CD8-positive, alpha-beta memory T cell (primary cell): ENCODE measurements around the gene SORCS3. TPM values are rescaled to one million over a fixed set of nuclear protein-coding genes. Genes with fewer than 3 reads are reported as not detected.

Experiments
- CTCF ChIA-PET: fragments of 350-600 bp; sonication (Branson Sonifier 250); formaldehyde crosslinking; loops from one replicate; lab custom pipeline; 2021; ENCODE audit warnings: antibody characterized with exemption; lab: Charles Lee
- POLR2A ChIA-PET: fragments of 350-600 bp; sonication (Branson Sonifier 250); formaldehyde crosslinking; loops from one replicate; lab custom pipeline; 2021; ENCODE audit warnings: antibody characterized with exemption; lab: Charles Lee
- DNase-seq, 5 donors: peaks; one replicate each; pipeline versions ENCODE4 v3.0.0 to v3.0.0-alpha.2; 2020 to 2022; ENCODE audit warnings: mixed read lengths in 1 of 5
- H3K27ac ChIP-seq: one replicate; pipeline ENCODE4 v1.7.0; 2013; ENCODE audit warnings: low read depth, mild to moderate bottlenecking, low read length, moderate library complexity
- H3K27me3 ChIP-seq: 2 replicates; pipeline ENCODE4 v1.7.0; 2013; ENCODE audit warnings: low read length, mild to moderate bottlenecking; ENCODE audit not compliant: insufficient read depth, poor library complexity, severe bottlenecking
- H3K36me3 ChIP-seq: 2 replicates; pipeline ENCODE4 v1.7.0; 2013; ENCODE audit warnings: mild to moderate bottlenecking, low read length, moderate library complexity; ENCODE audit not compliant: insufficient read depth
- H3K4me1 ChIP-seq: 2 replicates; pipeline ENCODE4 v1.7.0; 2013; ENCODE audit warnings: mild to moderate bottlenecking, low read length, moderate library complexity; ENCODE audit not compliant: insufficient read depth
- H3K4me3 ChIP-seq: 2 replicates; pipeline ENCODE4 v1.7.0; 2013; ENCODE audit warnings: mild to moderate bottlenecking, low read length
- H3K9me3 ChIP-seq: 2 replicates; pipeline ENCODE4 v1.7.0; 2013; ENCODE audit warnings: mild to moderate bottlenecking, low read length
- H3K27ac Mint-ChIP-seq, 8 donors: one replicate each; pipeline ENCODE4 v1.8.0; 2020 to 2021; ENCODE audit warnings: mixed read lengths in 8 of 8, mild to moderate bottlenecking in 6 of 8, inconsistent platforms in 3 of 8, moderate library complexity in 3 of 8
- H3K27me3 Mint-ChIP-seq, 2 donors: one replicate each; pipeline ENCODE4 v1.8.0; 2020 to 2021; ENCODE audit warnings: mixed read lengths in 2 of 2, mild to moderate bottlenecking in 1 of 2, moderate library complexity in 1 of 2
- H3K36me3 Mint-ChIP-seq, 3 donors: one replicate each; pipeline ENCODE4 v1.8.0; 2020 to 2021; ENCODE audit warnings: mixed read lengths in 3 of 3, inconsistent platforms in 1 of 3, mild to moderate bottlenecking in 1 of 3
- H3K4me1 Mint-ChIP-seq, 3 donors: one replicate each; pipeline ENCODE4 v1.8.0; 2020 to 2021; ENCODE audit warnings: mixed read lengths in 3 of 3, inconsistent platforms in 1 of 3, mild to moderate bottlenecking in 1 of 3
- H3K4me3 Mint-ChIP-seq, 7 donors: one replicate each; pipeline ENCODE4 v1.8.0; 2020 to 2021; ENCODE audit warnings: mixed read lengths in 7 of 7, mild to moderate bottlenecking in 6 of 7, moderate library complexity in 4 of 7, inconsistent platforms in 2 of 7
- H3K9me3 Mint-ChIP-seq, 5 donors: one replicate each; pipeline ENCODE4 v1.8.0; 2020 to 2022; ENCODE audit warnings: mixed read lengths in 5 of 5, mild to moderate bottlenecking in 3 of 5, moderate library complexity in 2 of 5, inconsistent platforms in 1 of 5
- polyA plus RNA-seq: library from polyadenylated mRNA; unstranded; fragments of 300-500 nt; fragmentation: Illumina TruSeq; gene quantifications from one replicate; pipeline ENCODE4 v1.2.3, GENCODE V29; 2021
- total RNA-seq, 2 experiments: library from RNA; stranded (reverse); gene quantifications; one replicate each; pipeline ENCODE4 v1.2.3, GENCODE V29; 2021

Gene SORCS3
- total and polyA plus RNA-seq, 3 experiments from 2014 or later: not detected

GRCh38 chr10:105288613-105289012 is 647.5 kb downstream of the SORCS3 start:
- H3K9me3 Mint-ChIP-seq: peaks cover 0 to 11% (median 2%) of the 10 kb centered on the region in 5 donors
- H3K4me3 Mint-ChIP-seq: no peak overlapping the region
- Histone ChIP-seq H3K9me3 (no peaks in the 10 kb centered on the region), H3K27me3 (no peaks in the 10 kb centered on the region), H3K36me3 (no peaks in the 10 kb centered on the region), H3K27ac (no peak overlapping the region), H3K4me3 (no peak overlapping the region), H3K4me1 (no peaks in the 10 kb centered on the region)
- no peak for DNase-seq
- ChIA-PET POLR2A (no interaction called here), CTCF (no interaction called here)
- H3K27me3 Mint-ChIP-seq: peaks cover 0 to 4% of the 10 kb centered on the region in 2 donors
- no peak overlapping the region for H3K27ac Mint-ChIP-seq
- H3K4me1 Mint-ChIP-seq: no peaks in the 10 kb centered on the region
- no peaks in the 10 kb centered on the region for H3K36me3 Mint-ChIP-seq

DNA sequence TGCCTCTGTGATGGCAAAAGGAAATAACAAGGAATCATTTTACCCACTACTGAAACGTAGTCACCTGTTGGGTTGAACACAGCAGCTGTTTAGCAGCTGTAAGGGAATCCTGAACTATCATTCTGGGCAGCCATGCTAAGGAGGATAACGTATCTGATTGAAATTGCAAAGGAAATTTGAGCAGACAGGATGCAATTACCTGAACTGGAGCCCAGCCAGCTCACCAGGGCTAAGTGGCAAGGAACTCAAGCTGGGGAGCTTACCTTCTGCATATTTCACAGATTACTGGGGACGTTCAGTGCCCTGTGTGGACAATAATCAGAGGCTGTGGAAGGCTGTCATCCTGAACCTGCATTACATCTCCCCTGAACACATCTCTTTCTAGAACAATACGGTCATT is 650.5 kb downstream of the SORCS3 start:
- peaks cover 0 to 12% (median 2%) of the 10 kb centered on the region in 5 donors for H3K9me3 Mint-ChIP-seq
- H3K4me3 ChIP-seq: no peak overlapping the region
- peaks cover 0 to 4% of the 10 kb centered on the region in 2 donors for H3K27me3 Mint-ChIP-seq
- DNase-seq: no peak
- no peaks in the 10 kb centered on the region for H3K4me1 Mint-ChIP-seq
- CTCF ChIA-PET: no interaction called here
- no peaks in the 10 kb centered on the region for H3K4me1 ChIP-seq
- H3K9me3 ChIP-seq: no peaks in the 10 kb centered on the region
- no peak overlapping the region for H3K27ac ChIP-seq
- H3K27ac Mint-ChIP-seq: no peak overlapping the region
- no peaks in the 10 kb centered on the region for H3K27me3 ChIP-seq
- no peak overlapping the region for H3K4me3 Mint-ChIP-seq
- H3K36me3 ChIP-seq: no peaks in the 10 kb centered on the region
- H3K36me3 Mint-ChIP-seq: no peaks in the 10 kb centered on the region
- POLR2A ChIA-PET: no interaction called here

GRCh38 chr10:105292236-105292635 is 651.1 kb downstream of the SORCS3 start:
- H3K4me1 ChIP-seq: no peaks in the 10 kb centered on the region
- H3K9me3 ChIP-seq: no peaks in the 10 kb centered on the region
- H3K27me3 ChIP-seq: no peaks in the 10 kb centered on the region
- Mint-ChIP-seq H3K36me3 (no peaks in the 10 kb centered on the region), H3K27ac (no peak overlapping the region), H3K4me3 (no peak overlapping the region), H3K9me3 (peaks cover 0 to 10% (median 0%) of the 10 kb centered on the region in 5 donors), H3K27me3 (peaks cover 0 to 4% of the 10 kb centered on the region in 2 donors), H3K4me1 (no peaks in the 10 kb centered on the region)
- H3K36me3 ChIP-seq: no peaks in the 10 kb centered on the region
- H3K27ac ChIP-seq: no peak overlapping the region
- H3K4me3 ChIP-seq: no peak overlapping the region
- ChIA-PET POLR2A (no interaction called here), CTCF (interaction anchor here (1.2 kb wide), 1 partner anchor 21 kb away, joined by 3 read pairs; no protein-coding TSS in a partner anchor)
- no peak for DNase-seq
